Measurements from ENCODE around the gene ZBTB33.

- TF ChIP-seq POLR2A (IDR thresholded peaks at IDR 0.05; ENCODE audit: low read length) (no peak), CTCF (IDR thresholded peaks at IDR 0.05) (no peak), JUN (IDR thresholded peaks at IDR 0.05) (no peak), MAFK (IDR thresholded peaks at IDR 0.05; ENCODE audit: partially characterized antibody) (no peak), KDM5A (IDR thresholded peaks at IDR 0.05) (no peak), NFE2L2 (conservative IDR thresholded peaks at IDR 0.05; ENCODE audit: low read length) (no peak), ZFP36 (IDR thresholded peaks at IDR 0.05; ENCODE audit: borderline replicate concordance, partially characterized antibody) (no peak), RAD21 (conservative IDR thresholded peaks at IDR 0.05 in 1 of 2, IDR thresholded peaks at IDR 0.05 in 1 of 2) (no peak), SREBF2 (IDR thresholded peaks at IDR 0.05) (no peak), RNF2 (IDR thresholded peaks at IDR 0.05; ENCODE audit: borderline replicate concordance, low read depth) (no peak), TP53 (CRISPR knock-in tag; IDR thresholded peaks at IDR 0.05) (no peak)
Measured at GRCh38 chrX:120304256-120304655, 53.6 kb downstream of the ZBTB33 start.

Data from A549 (cell line).